Mesenteric fat pad (tissue), 1 donor: ENCODE measurements around the gene HIVEP3. TPM values are rescaled to one million over a fixed set of nuclear protein-coding genes. Genes with fewer than 3 reads are reported as not detected.
A peak's percentile ranks its signal among the peaks of the same experiment; 100 is the strongest.

ENCODE experiments used
- DNase-seq: peaks from one replicate; pipeline ENCODE4 v3.0.0-alpha.2; 2020; ENCODE audit warnings: low spot score
- total RNA-seq: library from RNA; stranded (reverse); fragmentation: NEBNext Ultra II Directional; extraction: Animal tissue kit (Norgen Biotek cat#: 25700); gene quantifications from one replicate; pipeline ENCODE4 v1.2.1, GENCODE V29; 2021
- donor health status: DM: yes; HTN: yes; CAD: no.

Gene HIVEP3
- total RNA-seq, 1 donor from 2014 or later: 19.9 TPM

DNA sequence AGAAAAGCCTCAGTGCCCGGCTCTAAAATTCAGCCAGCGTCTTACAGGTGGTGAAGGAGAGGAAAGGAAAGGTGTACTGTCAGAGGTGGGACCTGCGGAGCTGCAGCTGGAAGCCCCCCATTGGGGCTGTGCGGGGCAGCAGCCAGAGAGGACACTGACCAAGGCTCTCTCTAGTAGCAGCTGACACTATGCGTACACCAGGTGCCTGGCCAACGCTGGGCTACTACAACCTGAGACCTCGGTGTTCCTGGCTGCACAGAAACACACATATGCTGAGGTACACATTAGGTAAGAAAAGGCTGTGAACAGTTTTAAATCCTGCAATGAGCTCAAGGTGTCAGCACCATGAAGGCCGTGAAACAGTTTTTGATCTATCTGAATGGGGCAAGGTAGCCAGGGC lies 378.7 kb downstream of the HIVEP3 start:
- DNase-seq: peak; percentile 84

DNA sequence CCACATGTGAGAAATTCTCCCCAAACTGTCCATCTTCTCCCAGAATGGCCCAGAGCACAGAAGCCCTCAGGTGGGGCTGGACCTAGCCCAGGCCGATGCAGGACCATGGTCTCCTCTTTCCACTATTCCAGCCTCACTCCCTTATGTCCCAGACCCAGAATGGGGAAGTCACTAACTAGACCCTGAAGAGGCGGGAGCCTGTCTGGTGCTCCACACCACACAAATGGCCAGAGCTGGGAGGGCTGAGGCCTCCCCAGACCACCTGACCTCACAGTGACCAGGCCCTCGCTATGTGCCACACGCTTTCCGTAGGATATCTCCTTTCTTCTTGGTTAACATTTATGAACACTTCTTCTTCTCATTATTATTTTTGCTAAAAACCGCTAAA lies 379.3 kb downstream of the HIVEP3 start:
- peak; percentile 62 for DNase-seq

DNA sequence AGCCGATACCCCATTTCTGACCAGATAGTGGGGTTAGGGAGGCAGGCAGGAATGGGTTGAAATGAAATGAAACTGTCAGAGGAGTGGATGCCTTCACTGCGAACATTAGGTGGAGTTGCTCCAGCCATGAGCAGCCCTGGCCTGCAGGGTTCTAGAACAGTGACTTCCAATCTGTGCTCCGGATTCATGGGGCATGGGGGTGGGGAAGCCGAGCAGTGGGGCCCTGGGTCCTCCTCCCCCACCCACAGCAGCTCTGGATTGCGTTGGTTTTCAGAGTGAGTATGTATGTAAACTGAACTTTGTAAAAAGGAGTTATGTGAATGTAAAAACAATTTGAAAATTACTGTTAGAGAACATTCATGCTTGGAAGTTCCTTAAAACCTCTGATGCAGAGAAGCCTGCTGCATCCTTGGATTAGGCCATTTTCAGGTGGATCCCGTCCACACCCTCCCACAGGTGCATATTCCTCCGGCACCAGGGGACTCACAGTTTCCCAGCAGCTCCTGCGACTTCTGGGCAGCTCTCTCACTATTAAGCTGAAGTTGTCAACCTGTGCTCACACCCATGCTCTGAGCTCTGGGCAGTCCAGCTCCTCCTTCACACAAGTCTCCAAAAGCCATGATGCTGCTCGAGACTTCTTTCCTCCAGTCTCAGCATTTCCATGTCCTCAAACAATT lies 379.8 kb downstream of the HIVEP3 start:
- peak; percentile 37 for DNase-seq

DNA sequence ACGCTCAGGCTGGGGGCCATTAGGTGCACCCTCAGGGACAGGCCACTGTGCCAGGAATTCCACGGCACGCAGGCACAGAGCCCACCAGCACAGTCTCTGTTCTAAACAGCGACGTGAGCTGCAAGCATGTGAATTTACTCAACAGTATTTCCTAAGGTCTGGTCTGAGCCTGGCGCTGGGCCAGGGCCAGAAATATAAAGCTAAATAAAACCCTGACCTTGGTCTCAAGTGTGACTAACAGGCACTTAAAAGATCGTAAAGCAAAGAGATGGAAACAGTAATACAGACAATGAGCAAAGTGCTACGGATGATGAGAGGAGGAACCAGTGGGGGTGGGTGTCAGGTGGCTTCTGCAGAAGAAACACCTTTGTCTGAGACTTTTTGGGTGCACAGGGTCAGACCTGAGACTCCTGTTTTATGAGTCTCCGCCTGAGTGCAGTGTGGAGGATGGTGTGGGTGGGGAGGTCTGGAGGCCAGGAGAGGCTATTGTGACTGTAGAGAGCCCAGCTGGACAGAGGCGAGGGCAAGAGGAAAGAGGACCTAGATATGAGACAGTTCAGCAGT lies 380.9 kb downstream of the HIVEP3 start:
- DNase-seq: peak; percentile 76

DNA sequence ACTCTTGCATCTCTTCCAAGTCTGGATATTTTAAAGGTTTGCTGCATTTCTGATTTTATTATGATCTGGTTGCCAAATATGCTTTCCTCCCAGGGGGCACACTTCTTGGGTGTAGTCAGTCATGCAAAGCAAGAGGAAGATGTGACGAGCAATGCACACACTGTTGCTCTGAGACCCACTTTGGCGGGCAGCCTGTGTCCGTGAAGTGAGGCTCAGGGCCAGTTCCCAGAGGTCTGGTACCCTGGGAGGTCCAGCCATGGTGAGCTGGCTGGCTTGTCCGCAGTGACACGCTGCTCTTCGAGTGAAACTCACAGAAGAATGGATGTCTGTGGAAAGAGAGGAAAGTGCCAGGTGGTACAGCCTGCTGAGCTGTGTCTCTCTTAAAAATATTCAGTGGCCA lies 381.5 kb downstream of the HIVEP3 start:
- DNase-seq: peak; percentile 71

DNA sequence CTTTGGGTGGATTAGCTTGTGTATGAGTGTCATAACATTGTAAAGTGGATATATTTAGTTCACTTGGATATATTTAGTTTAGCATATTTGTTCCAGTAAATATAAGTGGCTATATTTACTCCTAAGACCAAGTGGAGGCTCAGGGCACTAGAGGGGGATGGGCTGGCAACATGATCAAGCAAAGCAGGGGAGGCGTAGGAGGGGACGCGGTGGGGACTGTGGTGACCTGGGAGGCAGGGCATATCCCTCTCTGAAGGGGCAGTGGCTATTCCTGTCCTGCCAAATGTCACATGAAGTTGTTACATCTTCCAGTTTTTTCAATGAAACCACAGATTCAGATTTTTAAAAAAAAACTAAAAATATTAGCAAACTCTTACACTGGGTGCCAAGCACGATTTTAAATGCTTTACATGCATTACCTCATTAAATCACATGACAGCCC lies 382.3 kb downstream of the HIVEP3 start:
- DNase-seq: peak; percentile 49

DNA sequence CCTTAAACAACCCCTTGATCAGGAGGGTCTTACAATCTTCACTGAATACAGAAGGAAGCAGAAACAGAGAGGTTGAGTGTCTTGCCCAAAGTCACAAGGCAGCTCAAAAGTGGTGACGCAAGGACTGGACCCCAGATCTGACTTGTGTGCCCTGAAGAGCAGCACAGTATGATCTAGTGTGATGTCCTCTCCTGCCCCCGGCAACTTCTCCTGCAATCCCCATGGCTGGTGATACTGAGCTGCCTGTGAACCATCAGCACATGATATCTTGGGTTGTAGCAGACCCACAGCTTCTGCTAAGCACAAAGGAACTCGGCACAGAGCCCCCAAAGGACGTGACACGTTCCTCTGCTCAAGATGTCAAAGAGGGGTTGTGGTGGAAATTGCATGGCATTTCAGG lies 383.0 kb downstream of the HIVEP3 start:
- DNase-seq: peak; percentile 18

DNA sequence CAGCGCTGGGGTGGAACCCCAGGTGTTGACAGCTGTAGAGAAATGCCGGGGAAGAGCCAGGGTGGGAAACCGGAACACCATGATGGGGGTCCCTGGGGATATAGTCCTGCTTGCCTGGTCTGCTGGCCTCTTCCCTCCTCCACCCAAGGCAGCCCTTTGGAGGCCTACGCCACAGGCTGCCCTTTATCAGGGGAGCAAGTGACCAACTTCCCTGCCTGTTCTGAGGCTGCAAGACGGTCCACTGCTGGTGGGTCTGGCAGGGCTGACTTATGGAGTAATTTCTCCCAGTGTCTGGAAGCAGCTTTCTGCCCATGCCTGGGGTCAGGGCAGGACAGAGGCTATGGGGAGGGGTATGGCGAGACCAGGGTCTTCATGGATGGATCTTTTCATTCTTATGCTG lies 383.4 kb downstream of the HIVEP3 start:
- peak; percentile 49 for DNase-seq

DNA sequence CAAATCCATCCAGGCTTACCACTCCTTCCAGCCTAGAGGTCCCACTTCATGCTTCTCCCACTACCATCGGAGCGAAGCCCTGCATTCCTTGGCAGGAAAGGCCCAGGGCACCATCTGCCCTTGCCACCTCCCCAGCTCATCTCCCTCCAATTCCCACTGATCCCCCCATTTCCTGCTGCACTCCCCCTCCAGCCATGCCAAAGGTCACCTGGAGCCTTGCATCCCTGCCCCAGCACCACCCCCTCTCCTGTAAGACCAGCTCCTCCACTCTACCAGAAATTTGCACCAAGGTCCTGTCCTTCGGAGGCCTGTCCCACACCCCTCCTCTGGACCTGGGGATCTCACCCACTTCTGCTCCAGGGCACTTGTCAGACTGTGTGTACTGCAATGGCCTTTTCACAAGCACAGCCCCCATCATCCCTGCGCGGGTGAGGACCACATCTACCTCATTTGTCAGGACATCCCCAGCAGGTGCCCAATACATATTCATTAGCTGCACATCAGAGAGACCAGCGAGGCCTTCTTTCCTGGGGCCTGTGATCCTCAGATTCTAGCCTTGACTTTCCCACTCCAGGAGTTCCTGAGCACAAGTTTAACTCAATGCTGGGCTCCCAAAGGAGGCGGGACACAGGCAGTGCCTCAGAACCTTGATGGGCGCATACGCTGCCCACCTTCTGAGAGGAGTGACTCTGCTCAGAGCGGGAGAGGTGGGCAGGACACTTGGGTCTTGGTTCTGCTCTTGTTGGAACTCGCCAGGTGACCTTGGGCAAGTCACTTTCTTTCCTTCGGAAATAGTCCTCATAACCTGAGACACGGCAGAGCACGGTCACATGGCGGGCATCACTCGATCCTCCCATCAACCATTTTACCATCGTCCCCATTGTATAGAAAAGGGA lies 384.3 kb downstream of the HIVEP3 start:
- peak; percentile 57 for DNase-seq

DNA sequence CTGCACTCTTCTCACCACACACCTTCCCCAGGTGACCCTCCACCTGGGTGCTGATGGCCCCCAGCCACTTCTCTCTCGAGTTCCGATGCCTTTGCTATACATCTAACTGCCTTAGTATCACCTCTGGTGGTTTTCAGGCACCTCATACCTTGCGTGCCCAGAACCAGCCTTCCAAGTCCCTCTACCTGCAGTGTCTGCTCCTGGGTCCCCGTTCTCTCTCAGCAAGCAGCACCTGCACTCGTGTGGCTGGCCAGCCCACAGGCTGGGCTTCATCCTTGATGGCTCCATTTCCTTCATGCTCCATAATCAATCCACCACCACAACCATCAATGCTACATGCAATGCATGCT lies 385.0 kb downstream of the HIVEP3 start:
- DNase-seq: peak; percentile 53

DNA sequence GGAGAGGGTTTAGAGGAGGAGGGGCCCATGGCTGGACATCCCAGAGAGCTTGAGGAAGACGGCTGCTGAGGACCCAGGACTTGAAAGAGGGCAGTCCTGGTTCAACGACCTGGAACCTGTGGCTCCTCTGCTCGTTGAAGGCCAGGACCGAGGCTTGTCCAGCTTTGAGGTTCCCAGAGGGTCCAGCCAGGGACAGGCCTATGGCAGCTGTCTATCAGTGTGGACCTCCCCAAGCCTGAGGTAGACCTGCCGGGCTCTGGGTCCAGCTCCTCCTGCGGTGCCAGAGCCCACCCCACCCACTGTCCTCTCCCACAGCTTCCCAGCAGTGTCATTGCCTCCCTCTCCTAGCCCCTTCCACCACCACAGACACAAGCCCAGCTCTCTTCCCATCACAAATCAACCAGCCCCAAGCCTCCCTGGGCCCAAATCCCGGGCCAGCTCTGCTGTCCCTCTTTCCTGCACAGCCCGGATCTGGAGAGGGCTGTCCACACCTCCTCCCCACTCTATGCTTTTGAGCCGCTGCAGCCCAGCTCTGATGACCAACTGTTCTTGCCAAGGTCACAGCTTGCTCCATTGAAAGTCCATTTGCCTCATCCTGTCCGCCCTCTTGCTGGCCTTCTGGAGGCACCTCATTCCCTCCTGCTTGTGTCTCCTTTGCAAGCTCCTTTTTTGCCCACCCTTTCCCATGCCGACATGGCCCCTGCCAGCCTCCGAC lies 385.5 kb downstream of the HIVEP3 start:
- peak; percentile 82 for DNase-seq

DNA sequence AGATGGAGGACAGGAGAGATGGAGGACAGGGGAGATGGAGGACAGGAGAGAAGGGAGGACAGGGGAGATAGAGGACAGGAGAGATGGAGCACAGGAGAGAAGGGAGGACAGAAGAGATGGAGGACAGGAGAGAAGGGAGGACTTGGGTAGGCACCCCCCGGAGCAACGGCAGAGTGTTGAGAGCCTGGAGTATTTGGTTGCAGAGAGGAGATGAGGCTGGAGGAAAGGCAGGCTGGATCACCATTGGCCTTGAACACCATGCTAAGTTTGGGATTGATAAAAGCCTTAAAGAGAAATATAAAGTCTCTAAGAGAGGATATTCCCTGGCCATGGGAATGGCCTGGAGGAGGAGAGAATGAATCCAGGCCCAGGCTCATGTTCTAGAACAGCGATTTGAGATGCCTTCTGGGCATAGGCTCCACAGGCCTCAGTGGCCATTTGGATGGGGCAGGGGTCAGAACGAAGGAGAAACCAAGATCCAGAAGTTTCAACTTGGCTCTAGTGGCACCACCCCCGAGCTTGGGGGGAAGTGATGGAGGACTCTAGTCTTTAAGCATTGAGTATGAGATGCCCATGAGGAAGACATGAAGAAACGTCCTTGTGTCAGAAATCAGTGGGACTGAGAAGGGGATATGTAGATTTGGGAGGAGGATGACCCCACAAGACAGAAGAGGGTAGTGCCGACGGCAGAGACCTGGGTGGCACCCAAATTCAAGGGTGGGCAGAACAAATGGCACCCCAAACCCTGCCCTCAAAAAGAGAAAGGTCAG lies 386.3 kb downstream of the HIVEP3 start:
- DNase-seq: peak; percentile 62

DNA sequence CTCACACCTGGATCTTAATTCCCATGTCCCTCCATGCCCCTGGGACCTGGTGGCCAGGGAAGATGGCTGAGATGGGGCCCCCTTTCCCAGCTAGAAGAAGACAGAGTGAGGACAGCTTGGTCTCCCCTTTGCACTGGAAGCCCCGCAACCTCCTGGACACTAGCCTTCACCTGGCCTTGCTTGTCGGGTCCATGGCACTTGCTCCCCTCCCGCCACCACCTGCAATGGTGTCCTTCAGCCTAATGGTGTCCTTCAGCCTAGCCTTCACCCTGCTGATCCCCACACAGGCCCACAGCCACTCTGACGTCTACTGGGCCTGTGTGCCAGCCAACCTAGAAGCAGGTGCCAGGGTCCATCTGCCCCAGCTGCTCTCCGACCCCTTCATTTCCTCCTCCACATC lies 388.3 kb downstream of the HIVEP3 start:
- DNase-seq: no peak

DNA sequence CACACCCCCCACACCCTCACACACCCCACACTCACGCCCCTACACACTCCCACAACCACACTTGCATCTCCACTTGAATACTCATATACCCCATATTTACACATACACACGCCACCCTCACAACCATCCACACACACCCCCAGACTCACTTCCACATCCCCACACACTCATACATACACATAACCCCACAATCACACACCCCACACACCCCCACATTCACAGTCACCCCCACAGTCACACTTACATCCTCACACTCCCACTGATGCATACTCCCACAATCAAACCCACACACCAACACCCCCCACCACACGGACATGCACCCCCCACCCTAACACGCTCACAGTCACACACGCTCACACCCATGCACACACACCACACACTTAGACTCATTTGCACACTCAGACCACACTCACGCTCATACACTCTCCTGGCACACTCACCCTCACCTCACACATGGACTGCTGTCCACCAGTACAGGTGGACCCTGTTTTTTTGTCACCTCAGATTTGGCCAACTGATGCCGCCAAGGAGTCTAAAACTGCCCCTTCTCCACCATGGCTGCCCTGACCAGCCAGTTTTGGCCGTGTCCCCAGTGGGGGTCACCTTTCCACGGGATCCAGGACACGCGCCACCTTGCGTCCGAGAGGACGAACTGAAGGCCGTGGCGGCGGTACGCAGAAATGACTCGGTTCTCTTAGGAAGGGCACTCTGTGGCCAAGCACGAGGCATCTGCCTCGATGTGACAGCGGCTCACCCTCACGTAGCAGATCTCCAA lies 388.9 kb downstream of the HIVEP3 start:
- DNase-seq: peak; percentile 80

DNA sequence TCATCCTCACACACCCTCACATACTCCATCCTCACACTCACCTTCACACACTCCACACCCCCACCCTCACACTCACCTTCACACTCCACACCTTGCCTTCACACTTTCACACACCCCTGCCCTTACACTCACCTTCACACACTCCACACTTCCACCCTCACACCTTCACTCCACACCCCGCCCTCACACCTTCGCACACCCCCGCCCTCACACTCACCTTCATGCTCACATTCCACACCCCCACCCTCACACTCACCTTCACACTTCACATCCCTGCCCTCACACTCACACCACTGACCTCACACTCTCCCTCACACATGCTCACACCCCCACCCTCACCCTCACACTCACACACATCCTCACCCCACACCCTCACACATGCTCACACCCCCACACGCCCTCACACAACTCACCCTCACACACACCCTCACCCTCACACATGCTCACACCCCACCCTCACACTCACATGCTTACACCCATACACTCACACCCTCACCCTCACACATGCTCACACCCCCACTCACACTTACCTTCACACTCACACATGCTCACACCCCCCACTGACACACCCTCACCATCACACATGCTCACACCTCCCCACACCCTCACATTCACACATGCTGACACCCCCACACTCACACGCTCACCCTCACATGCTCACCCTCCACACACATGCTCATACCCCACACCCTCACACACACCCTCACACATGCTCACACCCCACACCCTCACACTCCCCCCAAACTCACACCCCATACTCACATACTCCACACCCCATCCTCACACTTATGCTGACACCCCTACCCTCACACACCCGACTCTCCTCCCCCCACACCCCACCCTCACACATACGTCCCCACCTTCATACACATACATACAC lies 389.8 kb downstream of the HIVEP3 start:
- peak; percentile 47 for DNase-seq

DNA sequence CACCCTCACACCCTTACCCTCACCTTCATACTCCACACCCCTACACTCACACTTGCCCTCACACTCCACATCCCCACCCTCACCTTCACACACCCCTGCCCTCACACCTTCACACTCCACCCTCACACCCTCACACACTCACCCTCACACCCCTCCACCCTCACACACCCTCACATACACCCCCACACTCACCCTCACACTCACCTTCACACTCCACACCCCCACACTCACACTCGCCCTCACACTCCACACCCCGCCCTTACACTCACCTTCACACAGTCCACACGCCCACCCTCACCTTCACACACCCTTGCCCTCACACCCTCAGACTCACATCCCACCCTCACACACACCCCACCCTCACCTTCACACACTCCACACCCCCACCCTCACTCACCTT lies 390.6 kb downstream of the HIVEP3 start:
- DNase-seq: no peak

DNA sequence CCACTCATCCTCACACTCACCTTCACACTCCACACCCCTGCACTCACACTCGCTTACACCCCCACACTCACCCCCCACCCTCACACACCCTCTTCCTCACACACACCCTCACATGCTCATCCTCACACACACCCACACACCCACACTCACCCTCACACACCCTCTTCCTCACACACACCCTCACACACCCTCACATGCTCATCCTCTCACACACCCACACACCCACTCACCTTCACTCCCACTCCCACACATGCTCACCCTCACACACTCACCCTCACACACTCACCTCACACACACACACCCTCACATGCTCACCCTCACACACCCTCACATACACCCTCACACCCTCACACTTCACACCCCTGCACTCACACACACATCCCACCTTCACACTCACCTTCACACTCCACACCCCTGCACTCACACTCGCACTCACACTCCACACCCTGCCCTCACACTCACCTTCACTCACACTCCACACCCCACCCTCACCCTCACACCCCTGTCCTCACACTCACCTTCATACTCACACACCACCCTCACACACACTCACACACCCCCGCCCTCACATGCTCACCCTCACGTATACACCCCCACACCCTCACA lies 391.7 kb downstream of the HIVEP3 start:
- DNase-seq: no peak

DNA sequence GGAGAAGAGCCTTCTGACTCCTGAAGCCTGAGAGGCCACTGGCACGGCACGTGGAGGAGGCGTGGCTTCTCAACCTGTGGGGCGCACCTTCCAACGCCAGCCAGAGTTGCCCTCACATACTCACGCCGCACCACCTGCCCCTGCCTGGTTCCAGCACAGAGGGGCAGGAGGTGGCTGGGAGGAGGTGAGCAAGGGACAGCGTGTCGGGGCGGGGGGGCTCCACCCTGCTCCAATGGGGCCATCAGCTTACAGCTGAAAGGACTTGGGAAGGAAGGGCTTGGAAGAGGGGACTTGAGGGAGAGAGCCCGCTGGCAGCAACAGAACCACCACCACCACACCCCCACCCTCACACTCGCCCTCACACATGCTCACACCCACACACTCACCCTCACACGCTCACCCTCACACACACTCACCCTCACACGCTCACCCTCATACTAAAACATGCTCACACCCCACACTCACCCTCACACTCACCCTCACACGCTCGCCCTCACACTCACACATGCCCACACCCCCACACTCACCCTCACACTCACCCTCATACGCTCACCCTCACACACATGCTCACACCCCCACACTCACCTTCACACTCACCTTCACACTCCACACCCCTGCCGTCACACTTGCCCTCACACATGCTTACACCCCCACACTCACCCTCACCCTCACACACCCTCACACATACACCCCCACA lies 392.7 kb downstream of the HIVEP3 start:
- DNase-seq: no peak
